HCT116 (cell line): ENCODE measurements around the gene COL16A1. TPM values are rescaled to one million over a fixed set of nuclear protein-coding genes. Genes with fewer than 3 reads are reported as not detected.

Source experiments
- ATAC-seq: fragments of 200-7000 bp; cut with Tn5 transposase; 2 replicates; pipeline ENCODE4 v1.9.1; 2020; ENCODE audit warnings: mild to moderate bottlenecking, moderate library complexity
- BruUV-seq: library from RNA; stranded (reverse); fragments of 400-500 nt; replicated peaks from 2 replicates; lab custom pipeline; 2021; lab: Mats Ljungman, UMichigan
- CTCF ChIA-PET: fragments of 300-600 bp; sonication (Branson Sonifier 250); formaldehyde crosslinking; loops from one replicate; lab custom pipeline; 2021; ENCODE audit warnings: antibody characterized with exemption; lab: Charles Lee
- POLR2A ChIA-PET: fragments of 300-600, 350-600 bp; sonication (Branson Sonifier 250); formaldehyde crosslinking; loops from one replicate; lab custom pipeline; 2021; ENCODE audit warnings: antibody characterized with exemption; lab: Charles Lee
- RAD21 ChIA-PET, 2 experiments: fragments of 300-600 bp; sonication (Branson Sonifier 250); formaldehyde crosslinking; loops; one replicate each; lab custom pipeline; 2023; ENCODE audit warnings: low total read pairs in 2 of 2; ENCODE audit not compliant: uncharacterized antibody in 2 of 2, unreplicated experiment in 2 of 2, low non-redundant PET in 1 of 2; lab: Charles Lee
- DNase-seq: peaks from one replicate; pipeline ENCODE4 v3.0.0-alpha.2; 2010; ENCODE audit warnings: low read depth, low spot score
- H2AFZ ChIP-seq: fragments of 200-600 bp; shearing (Covaris generic), sonication (generic); 2 replicates; pipeline ENCODE4 v1.6.1; 2017; ENCODE audit warnings: low read depth, mixed run types, mixed read lengths, antibody characterized with exemption, low read length; ENCODE audit not compliant: poor library complexity, severe bottlenecking
- H3K27ac ChIP-seq: 2 replicates; pipeline ENCODE4 v1.5.1; 2012; ENCODE audit warnings: low read depth, low read length
- H3K27me3 ChIP-seq: fragments of 200-600 bp; sonication (generic); 2 replicates; pipeline ENCODE4 v1.6.1; 2016; ENCODE audit warnings: mixed run types, low read length, mixed read lengths; ENCODE audit not compliant: insufficient read depth
- H3K36me3 ChIP-seq, 2 experiments: fragments of 200-500 bp in 1 of 2; fragments of 200-600 bp in 1 of 2; sonication (Bioruptor generic) in 1 of 2; sonication (generic) in 1 of 2; 2 replicates each; pipeline versions ENCODE4 v1.5.1 to v1.6.1; 2014 to 2016; ENCODE audit warnings: low read length in 2 of 2, inconsistent platforms in 1 of 2, mixed read lengths in 1 of 2, mixed run types in 1 of 2; ENCODE audit not compliant: insufficient read depth in 2 of 2, control insufficient read depth in 1 of 2
- H3K4me1 ChIP-seq, 2 experiments: fragments of 200-600 bp in 1 of 2; sonication (generic) in 1 of 2; 2 replicates each; pipeline versions ENCODE4 v1.5.1 to v1.6.1; 2012 to 2017; ENCODE audit warnings: low read length in 2 of 2, inconsistent platforms in 1 of 2, mild to moderate bottlenecking in 1 of 2, mixed read lengths in 1 of 2, mixed run types in 1 of 2, moderate library complexity in 1 of 2; ENCODE audit not compliant: insufficient read depth in 2 of 2, control insufficient read depth in 1 of 2
- H3K4me2 ChIP-seq: fragments of 200-600 bp; sonication (generic); 2 replicates; pipeline ENCODE4 v1.6.1; 2017; ENCODE audit warnings: mixed run types, low read length, mixed read lengths
- H3K4me3 ChIP-seq, 2 experiments: fragments of 200-600 bp in 1 of 2; sonication (generic) in 1 of 2; replicated peaks in 1 of 2; 2 replicates each; pipeline ENCODE4 v1.5.1; 2011 to 2016; ENCODE audit warnings: low read length in 2 of 2, control low read depth in 1 of 2, low read depth in 1 of 2, mild to moderate bottlenecking in 1 of 2, mixed read lengths in 1 of 2, mixed run types in 1 of 2
- H3K79me2 ChIP-seq: fragments of 200-600 bp; sonication (generic); 2 replicates; pipeline ENCODE4 v1.6.1; 2017; ENCODE audit warnings: mild to moderate bottlenecking, mixed run types, low read length, moderate library complexity, mixed read lengths; ENCODE audit not compliant: insufficient read depth
- H3K9ac ChIP-seq: fragments of 200-600 bp; sonication (generic); 2 replicates; pipeline ENCODE4 v1.6.1; 2016; ENCODE audit warnings: low read length, mixed read lengths
- H3K9me2 ChIP-seq: fragments of 200-600 bp; sonication (generic), shearing (Covaris generic); 2 replicates; pipeline ENCODE4 v1.6.1; 2017; ENCODE audit warnings: mixed run types, mild to moderate bottlenecking, moderate library complexity; ENCODE audit not compliant: insufficient read depth
- H3K9me3 ChIP-seq, 2 experiments: fragments of 200-500 bp in 1 of 2; fragments of 200-600 bp in 1 of 2; sonication (Bioruptor generic) in 1 of 2; sonication (generic) in 1 of 2; 2 replicates each; pipeline ENCODE4 v1.6.1; 2014 to 2017; ENCODE audit warnings: low read length in 2 of 2, mixed read lengths in 2 of 2, inconsistent platforms in 1 of 2, low read depth in 1 of 2, mild to moderate bottlenecking in 1 of 2, mixed run types in 1 of 2, moderate library complexity in 1 of 2; ENCODE audit not compliant: control insufficient read depth in 1 of 2, insufficient read depth in 1 of 2
- H4K20me1 ChIP-seq: fragments of 200-600 bp; sonication (generic), shearing (Covaris generic); 2 replicates; pipeline ENCODE4 v1.6.1; 2017; ENCODE audit warnings: mixed run types, mild to moderate bottlenecking, moderate library complexity; ENCODE audit not compliant: insufficient read depth
- ATF3 ChIP-seq: IDR thresholded peaks from 2 replicates; pipeline ENCODE4 v1.6.1; 2012
- CEBPB ChIP-seq: IDR thresholded peaks from 2 replicates; pipeline ENCODE4 v1.6.1; 2012; ENCODE audit warnings: low read depth
- ELF1 ChIP-seq: IDR thresholded peaks from 2 replicates; pipeline ENCODE4 v1.6.1; 2012; ENCODE audit warnings: low read depth, borderline replicate concordance
- EZH2phosphoT487 ChIP-seq: fragments of 200-600 bp; IDR thresholded peaks from 2 replicates; pipeline ENCODE4 v1.6.1; 2018; ENCODE audit warnings: antibody characterized with exemption, borderline replicate concordance
- JUND ChIP-seq: IDR thresholded peaks from 2 replicates; pipeline ENCODE4 v1.6.1; 2012
- POLR2AphosphoS5 ChIP-seq: IDR thresholded peaks from 2 replicates; pipeline ENCODE4 v1.6.1; 2011; ENCODE audit warnings: mild to moderate bottlenecking, low read depth, low read length, moderate library complexity
- RAD21 ChIP-seq: IDR thresholded peaks from 2 replicates; pipeline ENCODE4 v1.6.1; 2012; ENCODE audit warnings: low read depth, mild to moderate bottlenecking
- SP1 ChIP-seq: IDR thresholded peaks from 2 replicates; pipeline ENCODE4 v1.6.1; 2012; ENCODE audit warnings: low read depth
- ZFX ChIP-seq: fragments of 450-650 bp; IDR thresholded peaks from 2 replicates; pipeline ENCODE4 v1.6.1; 2017
- intact Hi-C: fragments of 100-400 bp; cut with micrococcal nuclease; formaldehyde crosslinking; loops from 2 replicates; pipeline ENCODE4 v1.10.0; 2022
- total RNA-seq: library from RNA; stranded (reverse); gene quantifications from one replicate; pipeline ENCODE4 v1.2.1, GENCODE V29; 2021; ENCODE audit not compliant: unreplicated experiment
- TF ChIP-seq, protein P1 (sequence below): IDR thresholded peaks from 2 replicates; pipeline ENCODE4 v1.6.1; 2011; ENCODE audit warnings: mild to moderate bottlenecking, low read length, moderate library complexity; ENCODE audit not compliant: insufficient replicate concordance; ENCODE audit errors: extremely low read depth
- TF ChIP-seq, protein P2 (sequence below): IDR thresholded peaks from 2 replicates; pipeline ENCODE4 v1.6.1; 2012; ENCODE audit warnings: low read depth

Gene COL16A1
- total RNA-seq, 1 experiment from 2014 or later: 2.2 TPM

DNA sequence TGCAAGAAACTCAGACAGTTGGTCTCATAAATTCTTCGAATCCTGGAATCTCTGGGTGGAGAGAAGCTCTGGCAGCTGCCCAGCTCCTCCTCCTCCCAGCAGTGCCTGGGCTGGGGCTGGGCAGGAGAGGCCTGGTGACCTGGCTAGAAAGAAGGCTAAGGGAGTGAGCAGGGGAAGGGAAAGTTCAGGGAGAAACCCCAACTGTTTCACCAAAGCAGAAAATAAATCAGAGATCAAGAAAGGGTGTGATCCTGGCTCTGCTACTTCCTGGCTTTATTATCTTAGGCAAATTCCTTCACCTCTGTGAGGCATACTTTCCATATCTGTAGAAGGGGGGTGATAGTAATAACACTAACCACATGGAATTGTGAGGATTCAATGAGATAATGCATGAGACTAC is 8.8 kb upstream of the COL16A1 start:
- CTCF ChIA-PET: interaction anchor here (0.9 to 2.4 kb wide), 3 partner anchors 12 to 76 kb away, joined by 3 to 10 read pairs (median 4); no protein-coding TSS in a partner anchor
- Histone ChIP-seq H3K4me2 (peak overlapping the region; percentile 99), H4K20me1 (no peaks in the 10 kb centered on the region), H3K79me2 (no peaks in the 10 kb centered on the region), H3K4me1 (peaks cover 27 to 64% of the 10 kb centered on the region in 2 experiments), H3K36me3 (no peaks in the 10 kb centered on the region), H3K9me3 (no peaks in the 10 kb centered on the region), H3K9ac (peak overlapping the region; percentile 42), H3K4me3 (peak overlapping the region in 1 of 2 experiments; percentile 5; a peak in 1 of 4 replicates), H3K27me3 (no peaks in the 10 kb centered on the region), H2AFZ (peak overlapping the region; percentile 46), H3K27ac (peak overlapping the region; percentile 48; the same call in 1 of the 2 replicates), H3K9me2 (no peaks in the 10 kb centered on the region)
- POLR2A ChIA-PET: interaction anchor here (1.2 to 1.8 kb wide), 2 partner anchors 9 to 76 kb away, joined by 3 to 5 read pairs; no protein-coding TSS in a partner anchor
- TF ChIP-seq, protein P1, sequence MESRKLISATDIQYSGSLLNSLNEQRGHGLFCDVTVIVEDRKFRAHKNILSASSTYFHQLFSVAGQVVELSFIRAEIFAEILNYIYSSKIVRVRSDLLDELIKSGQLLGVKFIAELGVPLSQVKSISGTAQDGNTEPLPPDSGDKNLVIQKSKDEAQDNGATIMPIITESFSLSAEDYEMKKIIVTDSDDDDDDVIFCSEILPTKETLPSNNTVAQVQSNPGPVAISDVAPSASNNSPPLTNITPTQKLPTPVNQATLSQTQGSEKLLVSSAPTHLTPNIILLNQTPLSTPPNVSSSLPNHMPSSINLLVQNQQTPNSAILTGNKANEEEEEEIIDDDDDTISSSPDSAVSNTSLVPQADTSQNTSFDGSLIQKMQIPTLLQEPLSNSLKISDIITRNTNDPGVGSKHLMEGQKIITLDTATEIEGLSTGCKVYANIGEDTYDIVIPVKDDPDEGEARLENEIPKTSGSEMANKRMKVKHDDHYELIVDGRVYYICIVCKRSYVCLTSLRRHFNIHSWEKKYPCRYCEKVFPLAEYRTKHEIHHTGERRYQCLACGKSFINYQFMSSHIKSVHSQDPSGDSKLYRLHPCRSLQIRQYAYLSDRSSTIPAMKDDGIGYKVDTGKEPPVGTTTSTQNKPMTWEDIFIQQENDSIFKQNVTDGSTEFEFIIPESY: no peak
- no peak for TF ChIP-seq CEBPB
- TF ChIP-seq RAD21: no peak
- TF ChIP-seq ELF1: no peak
- no peak for TF ChIP-seq JUND
- no peak for TF ChIP-seq SP1
- no peak for TF ChIP-seq EZH2phosphoT487
- no peak for TF ChIP-seq ATF3
- TF ChIP-seq, protein P2, sequence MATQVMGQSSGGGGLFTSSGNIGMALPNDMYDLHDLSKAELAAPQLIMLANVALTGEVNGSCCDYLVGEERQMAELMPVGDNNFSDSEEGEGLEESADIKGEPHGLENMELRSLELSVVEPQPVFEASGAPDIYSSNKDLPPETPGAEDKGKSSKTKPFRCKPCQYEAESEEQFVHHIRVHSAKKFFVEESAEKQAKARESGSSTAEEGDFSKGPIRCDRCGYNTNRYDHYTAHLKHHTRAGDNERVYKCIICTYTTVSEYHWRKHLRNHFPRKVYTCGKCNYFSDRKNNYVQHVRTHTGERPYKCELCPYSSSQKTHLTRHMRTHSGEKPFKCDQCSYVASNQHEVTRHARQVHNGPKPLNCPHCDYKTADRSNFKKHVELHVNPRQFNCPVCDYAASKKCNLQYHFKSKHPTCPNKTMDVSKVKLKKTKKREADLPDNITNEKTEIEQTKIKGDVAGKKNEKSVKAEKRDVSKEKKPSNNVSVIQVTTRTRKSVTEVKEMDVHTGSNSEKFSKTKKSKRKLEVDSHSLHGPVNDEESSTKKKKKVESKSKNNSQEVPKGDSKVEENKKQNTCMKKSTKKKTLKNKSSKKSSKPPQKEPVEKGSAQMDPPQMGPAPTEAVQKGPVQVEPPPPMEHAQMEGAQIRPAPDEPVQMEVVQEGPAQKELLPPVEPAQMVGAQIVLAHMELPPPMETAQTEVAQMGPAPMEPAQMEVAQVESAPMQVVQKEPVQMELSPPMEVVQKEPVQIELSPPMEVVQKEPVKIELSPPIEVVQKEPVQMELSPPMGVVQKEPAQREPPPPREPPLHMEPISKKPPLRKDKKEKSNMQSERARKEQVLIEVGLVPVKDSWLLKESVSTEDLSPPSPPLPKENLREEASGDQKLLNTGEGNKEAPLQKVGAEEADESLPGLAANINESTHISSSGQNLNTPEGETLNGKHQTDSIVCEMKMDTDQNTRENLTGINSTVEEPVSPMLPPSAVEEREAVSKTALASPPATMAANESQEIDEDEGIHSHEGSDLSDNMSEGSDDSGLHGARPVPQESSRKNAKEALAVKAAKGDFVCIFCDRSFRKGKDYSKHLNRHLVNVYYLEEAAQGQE: no peak
- TF ChIP-seq POLR2AphosphoS5: no peak
- TF ChIP-seq ZFX: no peak
- BruUV-seq: no TSS peak
- RAD21 ChIA-PET: no interaction called here
- intact Hi-C loops: no loop called here
- DNase-seq (no peak), ATAC-seq (no peak)
